Measurements from ENCODE around the gene RBM19. TPM values are rescaled to one million over a fixed set of nuclear protein-coding genes. Genes with fewer than 3 reads are reported as not detected.

The RBM19 gene
- total and polyA plus RNA-seq, 2 of the 4 experiments (the other 2 are of a cell fraction), result 18.7 to 19.2 TPM

DNA sequence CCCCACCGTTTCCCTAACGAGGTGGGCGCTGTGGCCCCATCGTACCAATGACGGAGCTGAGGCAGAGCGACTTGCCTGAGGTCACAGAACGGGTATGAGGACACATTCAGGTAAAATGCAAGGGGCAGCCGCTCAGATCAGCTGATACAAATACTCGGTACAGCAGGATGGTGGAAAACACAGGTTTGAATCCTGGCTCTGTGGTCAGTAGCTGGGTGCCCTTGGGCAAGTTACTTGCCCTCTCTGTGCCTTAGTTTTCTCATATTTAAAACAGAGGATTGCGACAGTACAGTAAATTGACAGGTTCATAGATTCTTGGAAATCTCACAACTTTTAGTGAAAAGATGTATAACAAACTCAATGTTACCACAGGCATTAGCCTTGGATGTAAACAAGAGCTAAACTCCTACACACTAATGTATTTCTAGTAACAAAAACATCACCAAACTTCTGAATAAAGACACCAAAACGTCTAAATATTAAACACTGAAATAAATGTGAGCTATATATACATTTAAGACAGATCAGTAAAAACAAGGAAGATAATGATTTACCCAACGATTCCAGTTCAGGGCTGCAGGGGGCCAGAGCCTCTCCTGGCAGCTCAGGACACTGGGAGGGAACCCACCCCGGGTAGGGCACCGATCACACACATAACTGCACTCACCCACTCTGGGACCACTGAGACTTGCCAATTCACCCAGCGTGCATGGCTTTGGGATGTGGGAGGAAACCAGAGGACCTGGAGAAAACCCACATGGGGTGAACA, 128.4 kb downstream of the RBM19 start:
- H4K91ac ChIP-seq (ENCODE audit: insufficient read depth, low read depth, low read length), result no peak overlapping the region
- H2AK5ac ChIP-seq (ENCODE audit: low read depth, low read length), result no peak overlapping the region
- WGBS, 2 experiments (ENCODE audit: extremely low coverage in 2 of 2, insufficient read length in 1 of 2), result 94% methylated on average over 8 of the region's 15 CpGs; no CpG with 5 or more reads in 1 of the 2 experiments
- H3K79me1 ChIP-seq (ENCODE audit: low read depth in 1 of 2, low read length in 2 of 2), result no peaks in the 10 kb centered on the region
- H3K4me1 ChIP-seq (ENCODE audit: control insufficient read depth, insufficient read depth, low read length), result peaks cover 3% of the 10 kb centered on the region; the same call in 1 of the 2 replicates
- BruUV-seq (replicated peaks), result no TSS peak
- no peaks in the 10 kb centered on the region for H3K9me3 ChIP-seq (ENCODE audit: control insufficient read depth, insufficient read depth, low read length)
- H4K20me1 ChIP-seq (ENCODE audit: insufficient read depth, low read length), result no peaks in the 10 kb centered on the region
- H3K14ac ChIP-seq (replicated peaks; ENCODE audit: low read depth, low read length), result no peak overlapping the region
- H2AK9ac ChIP-seq (replicated peaks; ENCODE audit: low read depth, low read length, poor library complexity), result no peak overlapping the region
- H3K23ac ChIP-seq (ENCODE audit: low read depth, low read length), result no peak overlapping the region
- no peaks in the 10 kb centered on the region for H3K27me3 ChIP-seq (ENCODE audit: control insufficient read depth, insufficient read depth, low read length)
- DNase-seq, result no peak
- no peak overlapping the region for H4K8ac ChIP-seq (ENCODE audit: low read depth in 2 of 2, low read length in 2 of 2)
- H3K36me3 ChIP-seq (ENCODE audit: control insufficient read depth, insufficient read depth, low read length), result no peaks in the 10 kb centered on the region
- H3K4ac ChIP-seq (ENCODE audit: low read depth, low read length), result no peak overlapping the region
- no peak overlapping the region for H2BK15ac ChIP-seq (ENCODE audit: low read depth, low read length)
- no peaks in the 10 kb centered on the region for H3K9me1 ChIP-seq (ENCODE audit: insufficient read depth, low read length)
- intact Hi-C loops (cut with micrococcal nuclease), result loop anchor here (2.0 kb wide), 1 partner anchor 65 kb away; no protein-coding TSS in a partner anchor
- H3K9ac ChIP-seq (ENCODE audit: low read depth, low read length), result no peak overlapping the region
- no peak overlapping the region for H3K4me3 ChIP-seq (ENCODE audit: insufficient read depth, low read depth, low read length)
- no peak overlapping the region for H2AFZ ChIP-seq (replicated peaks; ENCODE audit: low read length, poor library complexity)
- CTCF ChIA-PET, result interaction anchor here (0.8 to 1.0 kb wide), 2 partner anchors 14 to 37 kb away, joined by 3 to 4 read pairs; no protein-coding TSS in a partner anchor
- H2BK5ac ChIP-seq (ENCODE audit: low read depth, low read length, poor library complexity, severe bottlenecking), result no peak overlapping the region
- H3K27ac ChIP-seq (ENCODE audit: insufficient read depth, low read length), result no peak overlapping the region
- in situ Hi-C loops (cut with MboI; ENCODE audit: low sequenced_read_pairs), result no loop called here
- POLR2A ChIA-PET (ENCODE audit: unreplicated experiment), result no interaction called here
- dilution Hi-C loops (cut with HindIII; ENCODE audit: low sequenced_read_pairs, unreplicated experiment), result no loop called here
- TF ChIP-seq, protein P1, sequence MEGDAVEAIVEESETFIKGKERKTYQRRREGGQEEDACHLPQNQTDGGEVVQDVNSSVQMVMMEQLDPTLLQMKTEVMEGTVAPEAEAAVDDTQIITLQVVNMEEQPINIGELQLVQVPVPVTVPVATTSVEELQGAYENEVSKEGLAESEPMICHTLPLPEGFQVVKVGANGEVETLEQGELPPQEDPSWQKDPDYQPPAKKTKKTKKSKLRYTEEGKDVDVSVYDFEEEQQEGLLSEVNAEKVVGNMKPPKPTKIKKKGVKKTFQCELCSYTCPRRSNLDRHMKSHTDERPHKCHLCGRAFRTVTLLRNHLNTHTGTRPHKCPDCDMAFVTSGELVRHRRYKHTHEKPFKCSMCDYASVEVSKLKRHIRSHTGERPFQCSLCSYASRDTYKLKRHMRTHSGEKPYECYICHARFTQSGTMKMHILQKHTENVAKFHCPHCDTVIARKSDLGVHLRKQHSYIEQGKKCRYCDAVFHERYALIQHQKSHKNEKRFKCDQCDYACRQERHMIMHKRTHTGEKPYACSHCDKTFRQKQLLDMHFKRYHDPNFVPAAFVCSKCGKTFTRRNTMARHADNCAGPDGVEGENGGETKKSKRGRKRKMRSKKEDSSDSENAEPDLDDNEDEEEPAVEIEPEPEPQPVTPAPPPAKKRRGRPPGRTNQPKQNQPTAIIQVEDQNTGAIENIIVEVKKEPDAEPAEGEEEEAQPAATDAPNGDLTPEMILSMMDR (conservative IDR thresholded peaks at IDR 0.05; ENCODE audit: low read depth, low read length), result peak; percentile 20; the same call in 1 of the 2 replicates
- TF ChIP-seq FOS (IDR thresholded peaks at IDR 0.05; ENCODE audit: low read depth, low read length), result no peak
- 0 out of 2 replicates have a peak, but pooled peaks have one; percentile 16 for TF ChIP-seq SMC3 (IDR thresholded peaks at IDR 0.05; ENCODE audit: low read depth, low read length)
- H4K5ac ChIP-seq (ENCODE audit: low read depth, low read length), result no peak overlapping the region
- no peak overlapping the region for H3K4me2 ChIP-seq (ENCODE audit: low read depth, low read length)
- no peak overlapping the region for H2BK120ac ChIP-seq (ENCODE audit: low read depth, low read length)
- no peak overlapping the region for H2BK20ac ChIP-seq (ENCODE audit: low read depth, low read length)
- peak; percentile 69 for ATAC-seq (ENCODE audit: low read depth)
- no peak overlapping the region for H3K18ac ChIP-seq (ENCODE audit: low read depth, low read length)
- no peak overlapping the region for H3K56ac ChIP-seq (ENCODE audit: extremely low read depth, insufficient read depth, low read length)
